HEK293 (cell line): ENCODE measurements around the gene SAYSD1.

ENCODE experiments used
- CTCF ChIA-PET: fragments of 350-600 bp; formaldehyde crosslinking; extraction: SDS; loops from one replicate; lab custom pipeline; 2021; ENCODE audit warnings: antibody characterized with exemption; lab: Yijun Ruan, JAX
- POLR2A ChIA-PET: fragments of 300-600 bp; formaldehyde crosslinking; extraction: SDS; loops from one replicate; lab custom pipeline; 2020; ENCODE audit warnings: antibody characterized with exemption, inconsistent platforms; lab: Yijun Ruan, JAX
- H3K27ac ChIP-seq: fragments of 200-500 bp; sonication (Bioruptor generic); 2 replicates; pipeline ENCODE4 v1.5.1; 2014; ENCODE audit warnings: low read depth, low read length, control low read depth, inconsistent platforms; ENCODE audit errors: extremely low read depth
- H3K36me3 ChIP-seq, 2 experiments: fragments of 200-500 bp in 1 of 2; sonication (Bioruptor generic) in 1 of 2; 1 replicate in 1 of 2; 2 replicates in 1 of 2; pipeline ENCODE4 v1.5.1; 2014 to 2017; ENCODE audit warnings: inconsistent platforms in 2 of 2, low read length in 2 of 2; ENCODE audit not compliant: control insufficient read depth in 2 of 2, insufficient read depth in 1 of 2
- H3K4me1 ChIP-seq: fragments of 200-500 bp; sonication (Bioruptor generic); 2 replicates; pipeline ENCODE4 v1.5.1; 2014; ENCODE audit warnings: mild to moderate bottlenecking, low read length, inconsistent platforms; ENCODE audit not compliant: control insufficient read depth, insufficient read depth
- H3K4me3 ChIP-seq: 2 replicates; pipeline ENCODE4 v1.5.1; 2011; ENCODE audit warnings: low read depth, mild to moderate bottlenecking, control low read depth, low read length, moderate library complexity
- H3K9me3 ChIP-seq: fragments of 200-500 bp; sonication (Bioruptor generic); 2 replicates; pipeline ENCODE4 v1.5.1; 2014; ENCODE audit warnings: low read depth, low read length, inconsistent platforms; ENCODE audit not compliant: control insufficient read depth, insufficient read depth
- GFI1B ChIP-seq: fragments of 450-650 bp; formaldehyde crosslinking; IDR thresholded peaks from 2 replicates; pipeline ENCODE4 v1.5.1; 2016; ENCODE audit warnings: missing biosample characterization, missing genetic modification characterization
- GLIS1 ChIP-seq: fragments of 450-650 bp; formaldehyde crosslinking; IDR thresholded peaks from 2 replicates; pipeline ENCODE4 v1.5.1; 2016; ENCODE audit warnings: missing biosample characterization, missing genetic modification characterization
- SALL2 ChIP-seq: fragments of 450-650 bp; formaldehyde crosslinking; IDR thresholded peaks from 2 replicates; pipeline ENCODE4 v1.5.0; 2017; ENCODE audit warnings: missing biosample characterization, mild to moderate bottlenecking, missing genetic modification characterization, borderline replicate concordance
- SP7 ChIP-seq: fragments of 450-650 bp; formaldehyde crosslinking; IDR thresholded peaks from 2 replicates; pipeline ENCODE4 v1.5.1; 2016; ENCODE audit warnings: missing biosample characterization, missing genetic modification characterization
- ZBTB1 ChIP-seq: fragments of 450-650 bp; formaldehyde crosslinking; IDR thresholded peaks from 2 replicates; pipeline ENCODE4 v1.5.1; 2016; ENCODE audit warnings: missing biosample characterization, missing genetic modification characterization
- ZIC2 ChIP-seq: fragments of 450-650 bp; formaldehyde crosslinking; IDR thresholded peaks from 2 replicates; pipeline ENCODE4 v1.5.1; 2016; ENCODE audit warnings: missing biosample characterization, missing genetic modification characterization
- ZNF138 ChIP-seq: fragments of 450-650 bp; formaldehyde crosslinking; IDR thresholded peaks from 2 replicates; pipeline ENCODE4 v1.5.1; 2016; ENCODE audit warnings: missing biosample characterization, missing genetic modification characterization, borderline replicate concordance
- ZNF423 ChIP-seq: fragments of 450-650 bp; formaldehyde crosslinking; IDR thresholded peaks from 2 replicates; pipeline ENCODE4 v1.5.1; 2016; ENCODE audit warnings: missing biosample characterization, missing genetic modification characterization
- ZNF433 ChIP-seq: fragments of 450-650 bp; formaldehyde crosslinking; IDR thresholded peaks from 2 replicates; pipeline ENCODE4 v1.5.1; 2016; ENCODE audit warnings: missing biosample characterization, missing genetic modification characterization, low read depth
- ZNF48 ChIP-seq: fragments of 450-650 bp; formaldehyde crosslinking; IDR thresholded peaks from 2 replicates; pipeline ENCODE4 v1.5.1; 2016; ENCODE audit warnings: missing biosample characterization, missing genetic modification characterization
- ZNF530 ChIP-seq: fragments of 450-650 bp; formaldehyde crosslinking; IDR thresholded peaks from 2 replicates; pipeline ENCODE4 v1.5.1; 2016; ENCODE audit warnings: low read depth, missing biosample characterization, missing genetic modification characterization
- ZNF544 ChIP-seq: fragments of 450-650 bp; formaldehyde crosslinking; IDR thresholded peaks from 2 replicates; pipeline ENCODE4 v1.5.0; 2017; ENCODE audit warnings: missing biosample characterization, missing genetic modification characterization
- ZNF571 ChIP-seq: fragments of 450-650 bp; formaldehyde crosslinking; IDR thresholded peaks from 2 replicates; pipeline ENCODE4 v1.5.0; 2017; ENCODE audit warnings: missing biosample characterization, missing genetic modification characterization
- ZNF600 ChIP-seq: fragments of 450-650 bp; formaldehyde crosslinking; IDR thresholded peaks from 2 replicates; pipeline ENCODE4 v1.5.1; 2016; ENCODE audit warnings: missing biosample characterization, missing genetic modification characterization
- ZNF626 ChIP-seq: fragments of 450-650 bp; sonication (Bioruptor Pico); formaldehyde crosslinking; IDR thresholded peaks from 2 replicates; pipeline ENCODE4 v1.5.1; 2018; ENCODE audit warnings: missing biosample characterization, missing genetic modification characterization, inconsistent platforms
- TF ChIP-seq, protein P1 (sequence below): fragments of 450-650 bp; formaldehyde crosslinking; IDR thresholded peaks from 2 replicates; pipeline ENCODE4 v1.5.1; 2016; ENCODE audit warnings: missing biosample characterization, missing genetic modification characterization, borderline replicate concordance
- TF ChIP-seq, protein P2 (sequence below): fragments of 450-650 bp; formaldehyde crosslinking; IDR thresholded peaks from 2 replicates; pipeline ENCODE4 v1.5.1; 2016; ENCODE audit warnings: missing biosample characterization, missing genetic modification characterization
- TF ChIP-seq, protein P3 (sequence below): fragments of 450-650 bp; formaldehyde crosslinking; IDR thresholded peaks from 2 replicates; pipeline ENCODE4 v1.5.1; 2016; ENCODE audit warnings: missing biosample characterization, missing genetic modification characterization

The SAYSD1 gene

DNA sequence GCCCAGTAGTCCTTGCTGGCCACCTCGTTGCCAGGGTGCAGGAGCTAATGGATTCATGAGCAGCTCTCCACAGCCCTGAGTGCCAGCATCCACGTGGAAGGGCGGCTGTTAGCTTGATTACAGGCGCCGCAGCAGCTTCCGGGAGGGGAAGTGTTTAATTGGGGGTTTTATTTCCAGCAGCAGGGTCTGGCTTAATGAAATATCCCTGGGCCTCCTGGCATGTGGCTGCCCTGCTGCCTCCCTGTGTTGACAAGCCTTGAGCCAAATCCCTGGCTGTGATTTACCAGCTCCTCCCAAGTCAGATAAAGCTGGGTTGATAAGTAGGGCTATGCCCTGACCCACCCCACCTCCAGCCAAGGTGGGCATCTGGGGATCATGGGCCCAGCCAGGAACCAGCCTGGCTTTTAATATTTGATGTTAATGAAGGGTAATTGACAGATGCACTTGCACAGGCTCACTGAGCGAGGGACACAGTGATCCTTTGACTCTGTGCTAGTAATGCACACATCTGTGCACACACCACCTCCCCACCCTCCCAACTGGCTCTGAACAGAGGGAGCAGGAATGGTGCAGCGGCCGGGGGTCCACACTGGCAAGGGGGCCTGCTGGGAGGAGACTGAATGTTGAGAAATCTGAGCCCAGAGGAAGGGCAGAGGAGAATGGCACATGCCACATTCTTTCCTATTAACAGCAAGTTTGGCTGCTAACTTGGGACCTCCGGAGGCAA is 52.8 kb downstream of the SAYSD1 start (continued):
- TF ChIP-seq ZNF423 (tag by site-specific recombination), result no peak
- TF ChIP-seq, protein P1, sequence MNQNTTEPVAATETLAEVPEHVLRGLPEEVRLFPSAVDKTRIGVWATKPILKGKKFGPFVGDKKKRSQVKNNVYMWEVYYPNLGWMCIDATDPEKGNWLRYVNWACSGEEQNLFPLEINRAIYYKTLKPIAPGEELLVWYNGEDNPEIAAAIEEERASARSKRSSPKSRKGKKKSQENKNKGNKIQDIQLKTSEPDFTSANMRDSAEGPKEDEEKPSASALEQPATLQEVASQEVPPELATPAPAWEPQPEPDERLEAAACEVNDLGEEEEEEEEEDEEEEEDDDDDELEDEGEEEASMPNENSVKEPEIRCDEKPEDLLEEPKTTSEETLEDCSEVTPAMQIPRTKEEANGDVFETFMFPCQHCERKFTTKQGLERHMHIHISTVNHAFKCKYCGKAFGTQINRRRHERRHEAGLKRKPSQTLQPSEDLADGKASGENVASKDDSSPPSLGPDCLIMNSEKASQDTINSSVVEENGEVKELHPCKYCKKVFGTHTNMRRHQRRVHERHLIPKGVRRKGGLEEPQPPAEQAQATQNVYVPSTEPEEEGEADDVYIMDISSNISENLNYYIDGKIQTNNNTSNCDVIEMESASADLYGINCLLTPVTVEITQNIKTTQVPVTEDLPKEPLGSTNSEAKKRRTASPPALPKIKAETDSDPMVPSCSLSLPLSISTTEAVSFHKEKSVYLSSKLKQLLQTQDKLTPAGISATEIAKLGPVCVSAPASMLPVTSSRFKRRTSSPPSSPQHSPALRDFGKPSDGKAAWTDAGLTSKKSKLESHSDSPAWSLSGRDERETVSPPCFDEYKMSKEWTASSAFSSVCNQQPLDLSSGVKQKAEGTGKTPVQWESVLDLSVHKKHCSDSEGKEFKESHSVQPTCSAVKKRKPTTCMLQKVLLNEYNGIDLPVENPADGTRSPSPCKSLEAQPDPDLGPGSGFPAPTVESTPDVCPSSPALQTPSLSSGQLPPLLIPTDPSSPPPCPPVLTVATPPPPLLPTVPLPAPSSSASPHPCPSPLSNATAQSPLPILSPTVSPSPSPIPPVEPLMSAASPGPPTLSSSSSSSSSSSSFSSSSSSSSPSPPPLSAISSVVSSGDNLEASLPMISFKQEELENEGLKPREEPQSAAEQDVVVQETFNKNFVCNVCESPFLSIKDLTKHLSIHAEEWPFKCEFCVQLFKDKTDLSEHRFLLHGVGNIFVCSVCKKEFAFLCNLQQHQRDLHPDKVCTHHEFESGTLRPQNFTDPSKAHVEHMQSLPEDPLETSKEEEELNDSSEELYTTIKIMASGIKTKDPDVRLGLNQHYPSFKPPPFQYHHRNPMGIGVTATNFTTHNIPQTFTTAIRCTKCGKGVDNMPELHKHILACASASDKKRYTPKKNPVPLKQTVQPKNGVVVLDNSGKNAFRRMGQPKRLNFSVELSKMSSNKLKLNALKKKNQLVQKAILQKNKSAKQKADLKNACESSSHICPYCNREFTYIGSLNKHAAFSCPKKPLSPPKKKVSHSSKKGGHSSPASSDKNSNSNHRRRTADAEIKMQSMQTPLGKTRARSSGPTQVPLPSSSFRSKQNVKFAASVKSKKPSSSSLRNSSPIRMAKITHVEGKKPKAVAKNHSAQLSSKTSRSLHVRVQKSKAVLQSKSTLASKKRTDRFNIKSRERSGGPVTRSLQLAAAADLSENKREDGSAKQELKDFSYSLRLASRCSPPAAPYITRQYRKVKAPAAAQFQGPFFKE (tag by site-specific recombination), result no peak
- no peak for TF ChIP-seq ZNF530
- TF ChIP-seq ZIC2 (tag by site-specific recombination), result peak; percentile 82
- no peak for TF ChIP-seq ZNF571
- TF ChIP-seq GLIS1 (tag by site-specific recombination), result peak; percentile 82
- no peak for TF ChIP-seq ZNF433
- TF ChIP-seq ZNF600 (tag by site-specific recombination), result no peak
- no peak for TF ChIP-seq ZNF48 (tag by site-specific recombination)
- TF ChIP-seq SALL2 (tag by site-specific recombination), result no peak
- no peak for TF ChIP-seq ZNF626
- TF ChIP-seq ZBTB1, result no peak
- TF ChIP-seq SP7 (tag by site-specific recombination), result peak; percentile 97
- TF ChIP-seq GFI1B (tag by site-specific recombination), result 0 out of 2 replicates have a peak, but pooled peaks have one; percentile 28
- TF ChIP-seq, all 188 proteins: peak for 7

- POLR2A ChIA-PET, result no interaction called here
- no peaks in the 10 kb centered on the region for H3K9me3 ChIP-seq
- TF ChIP-seq, protein P2, sequence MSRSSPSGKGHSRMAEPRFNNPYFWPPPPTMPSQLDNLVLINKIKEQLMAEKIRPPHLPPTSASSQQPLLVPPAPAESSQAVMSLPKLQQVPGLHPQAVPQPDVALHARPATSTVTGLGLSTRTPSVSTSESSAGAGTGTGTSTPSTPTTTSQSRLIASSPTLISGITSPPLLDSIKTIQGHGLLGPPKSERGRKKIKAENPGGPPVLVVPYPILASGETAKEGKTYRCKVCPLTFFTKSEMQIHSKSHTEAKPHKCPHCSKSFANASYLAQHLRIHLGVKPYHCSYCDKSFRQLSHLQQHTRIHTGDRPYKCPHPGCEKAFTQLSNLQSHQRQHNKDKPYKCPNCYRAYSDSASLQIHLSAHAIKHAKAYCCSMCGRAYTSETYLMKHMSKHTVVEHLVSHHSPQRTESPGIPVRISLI (tag by site-specific recombination), result no peak
- TF ChIP-seq, protein P3, sequence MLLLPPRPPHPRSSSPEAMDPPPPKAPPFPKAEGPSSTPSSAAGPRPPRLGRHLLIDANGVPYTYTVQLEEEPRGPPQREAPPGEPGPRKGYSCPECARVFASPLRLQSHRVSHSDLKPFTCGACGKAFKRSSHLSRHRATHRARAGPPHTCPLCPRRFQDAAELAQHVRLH (tag by site-specific recombination), result peak; percentile 72
- no peak for TF ChIP-seq ZNF544 (tag by site-specific recombination)
- TF ChIP-seq ZNF138 (tag by site-specific recombination), result no peak
- TF ChIP-seq, all 188 proteins: peak for 1
- Histone ChIP-seq H3K4me1 (peaks cover 27% of the 10 kb centered on the region), H3K36me3 (no peaks in the 10 kb centered on the region), H3K27ac (no peak overlapping the region; the same call in 1 of the 2 replicates), H3K4me3 (no peak overlapping the region)
- CTCF ChIA-PET, result interaction anchor here (0.9 to 2.3 kb wide), 3 partner anchors 31 to 189 kb away, joined by 3 to 7 read pairs (median 3); no protein-coding TSS in a partner anchor
Measured at GRCh38 chr6:39061588-39061987, 53.4 kb downstream of the SAYSD1 start.
